HG02798 (cell line): ENCODE measurements around the gene ATF7.
A peak's percentile ranks its signal among the peaks of the same experiment; 100 is the strongest.
"Not testable (repeated sequence)": the region's sequence is repeated elsewhere in the genome, so short reads cannot be mapped to it uniquely, and the experiment has no call there.

Source experiments
- ATAC-seq: cut with Tn5 transposase; IDR thresholded peaks from one replicate; pipeline ENCODE4 v1.9.1; 2021; ENCODE audit warnings: mild to moderate bottlenecking; ENCODE audit not compliant: unreplicated experiment, poor library complexity

The ATF7 gene

DNA sequence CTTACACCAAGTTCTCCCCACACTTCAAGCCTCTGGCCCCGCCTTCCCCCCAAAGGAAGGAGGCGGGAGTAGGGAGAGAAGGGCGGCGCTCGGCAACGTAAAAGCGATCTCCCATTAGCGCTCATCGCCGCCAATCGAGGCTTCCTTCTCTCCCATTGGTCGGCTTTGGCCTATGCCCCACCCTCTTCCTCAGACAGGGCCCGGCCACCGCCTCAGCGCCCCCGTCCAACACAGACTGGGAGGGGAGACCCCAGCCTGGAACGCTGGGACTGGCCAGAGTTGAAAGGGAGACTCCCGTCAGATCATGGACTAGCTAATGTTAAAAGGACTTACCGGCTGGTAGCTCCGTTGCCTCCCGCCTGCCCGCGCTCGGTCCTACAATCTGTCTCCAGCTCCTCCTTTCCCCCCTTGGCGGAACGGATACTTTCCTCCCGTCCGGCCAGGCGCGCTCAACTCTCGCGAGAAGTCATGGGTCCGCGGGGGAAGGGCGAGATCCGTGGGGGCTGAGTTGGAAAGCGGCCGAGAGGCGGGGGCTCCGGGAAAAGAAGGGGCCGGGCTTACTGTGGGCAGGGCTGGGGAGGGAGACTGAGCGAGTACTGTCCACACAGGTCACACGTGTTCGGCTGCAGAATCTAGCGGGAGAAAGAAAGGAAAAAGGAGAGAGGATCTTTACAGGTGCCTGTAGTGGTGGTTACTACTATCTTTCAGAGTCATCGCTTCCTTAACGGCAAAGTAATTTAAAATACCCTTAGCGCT lies at the start of gene ATF7:
TSS of gene ATF7 (minus strand) at position 437 of the 756 bp plus-strand sequence. CDS start 25,382 bp downstream, outside the sequence.
- ATAC-seq, result peak; percentile 97

DNA sequence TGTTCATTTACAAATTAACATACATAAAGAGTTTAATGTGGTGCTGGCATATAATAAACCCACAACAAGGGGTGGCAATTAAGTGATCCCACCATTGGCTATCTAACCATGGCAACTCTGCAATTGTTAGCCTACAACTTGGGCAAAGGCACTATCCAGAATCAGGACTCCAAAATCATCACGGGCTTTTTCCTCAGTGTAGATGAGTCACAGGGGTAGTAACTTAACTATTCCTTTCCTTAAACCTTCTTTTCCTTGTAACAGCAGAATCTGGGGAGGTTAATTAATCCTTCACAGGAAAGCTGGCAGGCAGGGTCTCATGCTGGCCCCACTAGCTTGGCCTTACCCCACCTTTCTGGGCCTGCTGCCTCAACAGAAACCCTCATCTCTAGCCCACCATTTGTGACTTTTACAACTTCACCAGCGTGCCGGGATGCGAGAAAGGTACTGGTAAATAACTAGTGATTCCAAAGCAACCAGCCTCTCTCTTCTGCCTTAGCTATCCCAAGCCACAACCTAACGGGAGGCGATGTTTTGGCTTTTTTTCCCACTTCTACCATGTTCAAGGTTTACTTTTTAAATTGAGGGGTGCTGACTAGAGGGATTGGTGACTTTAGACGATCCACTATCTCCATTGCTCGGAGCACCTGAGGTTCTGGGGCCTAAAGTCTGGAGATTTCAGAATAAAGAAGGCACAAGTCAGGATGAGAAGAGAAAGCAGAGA lies 49.0 kb upstream of the ATF7 start:
- no peak for ATAC-seq

DNA sequence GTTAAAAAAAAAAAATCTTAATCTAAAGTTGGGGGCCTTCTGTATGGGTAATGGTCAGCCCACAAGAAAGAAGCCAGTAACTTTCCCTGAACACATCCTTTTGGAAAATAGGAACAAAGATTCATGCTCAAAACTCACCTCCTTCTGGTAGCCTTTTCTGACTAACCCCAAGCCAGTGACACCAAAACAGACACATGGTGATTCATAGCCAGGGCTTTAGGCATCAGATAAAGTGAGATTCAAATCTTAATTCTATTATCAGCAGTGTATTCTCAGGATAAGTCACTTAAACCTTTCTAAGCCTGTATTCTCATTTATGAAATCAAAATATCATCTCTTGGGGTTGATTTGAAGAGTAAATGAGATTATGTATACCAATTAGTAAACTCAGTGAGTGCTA lies 44.8 kb upstream of the ATF7 start:
- ATAC-seq, result no peak

DNA sequence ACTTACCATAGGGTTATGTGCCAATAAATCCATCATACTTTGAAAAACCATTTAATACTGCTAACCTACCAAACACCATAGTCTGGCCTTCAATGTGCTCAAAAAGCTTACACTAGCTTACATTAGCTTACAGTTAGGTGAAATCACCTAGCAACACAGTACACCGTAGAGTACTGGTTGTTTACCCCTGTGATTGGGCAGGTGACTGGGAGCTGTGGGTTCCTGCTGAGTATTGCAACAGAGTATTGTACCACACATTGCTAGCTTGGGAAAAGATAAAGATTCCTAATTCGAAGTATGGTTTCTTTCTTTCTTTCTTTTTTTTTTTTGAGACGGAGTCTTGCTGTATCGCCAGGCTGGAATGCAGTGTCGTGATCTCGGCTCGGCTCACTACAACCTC lies 44.1 kb upstream of the ATF7 start:
- ATAC-seq, result no peak

DNA sequence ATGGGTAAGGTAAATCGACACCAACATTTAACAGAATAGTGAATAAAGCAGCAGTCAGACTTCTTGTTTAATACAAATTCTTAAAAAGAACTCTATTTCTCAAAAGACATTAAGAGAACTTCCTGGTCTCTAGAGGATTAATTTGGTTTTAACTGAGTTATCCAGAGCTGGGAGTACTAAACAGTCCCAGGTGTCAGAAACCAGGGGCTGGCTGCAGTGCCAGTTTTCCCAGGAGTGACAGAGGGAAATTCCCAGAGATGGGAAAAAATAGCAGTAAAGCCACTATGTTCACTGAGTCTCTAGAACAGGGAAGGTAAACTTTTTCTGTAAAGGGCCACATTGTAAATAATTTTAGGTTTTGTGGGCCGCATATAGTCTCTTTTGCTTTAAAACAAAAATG lies 40.9 kb upstream of the ATF7 start:
- no peak for ATAC-seq

DNA sequence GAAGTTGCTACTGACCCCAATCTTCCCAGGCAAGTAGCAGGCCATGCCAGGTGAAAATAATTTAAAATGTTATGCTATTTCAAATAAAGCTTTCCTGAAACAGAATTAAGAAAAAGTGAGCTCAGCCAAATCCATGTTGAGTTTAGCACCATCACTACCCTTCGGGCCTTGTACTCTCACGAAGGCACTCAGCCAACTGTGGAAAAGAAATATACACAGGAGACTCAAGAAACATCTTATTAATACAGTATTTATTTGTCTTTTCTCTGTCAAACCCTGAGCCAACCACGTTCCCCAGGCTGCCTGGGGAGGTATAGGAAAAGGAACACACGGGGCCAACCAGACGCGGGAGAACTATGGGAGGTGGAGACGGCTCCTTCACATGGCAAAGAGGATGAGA lies 38.8 kb upstream of the ATF7 start:
- ATAC-seq, result no peak

DNA sequence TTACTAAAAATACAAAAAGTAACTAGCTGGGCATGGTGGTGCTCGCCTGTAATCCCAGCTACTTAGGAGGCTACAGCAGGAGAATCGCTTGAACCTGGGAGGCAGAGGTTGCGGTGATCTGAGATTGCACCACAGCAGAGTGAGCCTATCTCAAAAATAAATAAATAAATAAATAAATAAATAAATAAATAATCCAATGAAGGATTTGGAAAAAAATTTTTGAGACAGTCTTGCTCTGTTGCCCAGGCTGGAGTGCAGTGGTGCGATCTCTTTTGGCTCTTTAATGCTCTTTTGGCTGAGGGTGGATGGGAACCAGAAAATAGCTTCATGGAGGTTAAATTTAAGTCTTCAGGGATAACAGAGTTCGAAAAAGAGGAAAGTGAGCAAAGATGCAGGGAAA lies 38.0 kb upstream of the ATF7 start:
- no peak for ATAC-seq

DNA sequence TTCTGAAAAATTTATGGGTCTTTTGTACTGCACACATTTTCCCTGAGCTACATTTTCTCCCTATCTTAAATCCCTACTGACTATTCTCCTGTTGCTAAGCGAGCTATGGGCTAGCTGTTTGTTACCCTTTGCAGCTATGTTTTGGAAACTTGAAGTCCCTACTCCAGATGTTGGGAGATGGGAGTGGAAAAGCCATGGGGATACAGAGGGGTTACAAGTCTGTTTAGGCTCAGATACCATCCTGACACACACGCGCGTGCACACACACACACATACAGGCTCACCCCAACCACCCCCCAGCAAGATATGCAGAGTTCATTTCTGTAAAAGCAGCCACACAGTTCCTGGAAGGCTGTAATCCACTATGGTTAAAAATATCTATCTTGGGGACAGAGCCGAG lies 33.9 kb upstream of the ATF7 start:
- no peak for ATAC-seq

DNA sequence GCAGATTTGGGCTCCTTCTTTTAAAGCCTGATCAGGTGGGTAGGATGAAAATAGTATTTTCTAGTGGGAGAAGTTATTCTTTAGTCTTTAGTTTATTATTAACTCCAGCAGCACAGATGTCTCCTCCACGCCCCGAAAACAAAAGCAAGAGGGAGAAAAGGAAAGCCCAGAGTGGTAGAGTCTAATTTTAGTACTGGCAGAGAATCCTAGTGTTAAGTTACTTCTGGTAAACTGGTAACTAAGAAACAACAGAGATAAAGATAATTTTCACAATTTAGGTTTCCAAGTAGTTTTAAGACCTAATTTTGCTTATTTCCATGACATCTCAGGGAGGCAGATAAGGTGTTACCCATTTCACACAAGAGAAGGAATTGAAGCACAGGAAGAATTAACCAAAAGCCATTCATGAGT lies 33.4 kb upstream of the ATF7 start:
- no peak for ATAC-seq

DNA sequence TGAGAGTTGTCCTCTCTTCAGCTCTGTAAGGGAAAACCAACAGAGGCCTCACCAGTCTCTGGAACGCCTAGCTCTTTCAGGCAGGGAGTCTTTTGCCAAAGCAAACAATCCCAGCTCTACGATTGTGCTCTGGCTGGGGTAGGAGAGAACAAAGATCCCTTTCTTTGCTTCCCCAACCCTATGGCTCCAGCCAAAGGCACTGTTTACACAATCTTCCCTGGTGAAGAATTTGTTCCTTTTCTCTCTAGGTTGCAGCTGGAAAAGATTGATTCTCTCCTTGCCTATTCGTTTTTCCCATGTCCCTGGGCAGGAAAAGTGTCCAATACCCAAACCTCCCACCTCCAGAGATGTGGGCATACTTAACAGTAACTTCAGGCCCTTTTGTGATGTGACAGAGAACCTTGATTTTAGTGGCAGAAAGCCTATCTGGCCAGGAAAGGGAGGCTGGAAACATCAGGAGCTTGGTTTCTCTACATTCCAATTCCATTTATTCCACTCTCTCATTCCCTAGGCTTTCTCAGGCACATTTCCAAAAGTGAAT lies 32.9 kb upstream of the ATF7 start:
- ATAC-seq, result no peak

DNA sequence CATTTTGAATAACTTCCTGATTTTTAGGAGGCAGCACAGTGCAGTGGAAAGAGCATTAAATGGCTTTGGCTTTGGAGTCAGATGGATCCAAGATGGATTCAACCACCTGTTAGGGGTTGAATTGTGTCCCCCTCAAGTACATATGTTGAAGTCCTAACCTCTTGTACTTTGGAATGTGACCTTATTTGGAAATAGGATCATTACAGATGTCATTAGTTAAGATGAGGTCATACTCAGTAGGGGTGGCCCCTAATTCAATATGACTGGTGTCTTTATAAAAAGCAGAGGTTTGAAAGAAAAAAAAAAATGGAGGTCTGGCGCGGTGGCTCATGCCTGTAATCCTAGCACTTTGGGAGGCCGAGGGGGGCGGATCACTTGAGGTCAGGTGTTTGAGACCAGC lies 30.9 kb upstream of the ATF7 start:
- ATAC-seq, result no peak

DNA sequence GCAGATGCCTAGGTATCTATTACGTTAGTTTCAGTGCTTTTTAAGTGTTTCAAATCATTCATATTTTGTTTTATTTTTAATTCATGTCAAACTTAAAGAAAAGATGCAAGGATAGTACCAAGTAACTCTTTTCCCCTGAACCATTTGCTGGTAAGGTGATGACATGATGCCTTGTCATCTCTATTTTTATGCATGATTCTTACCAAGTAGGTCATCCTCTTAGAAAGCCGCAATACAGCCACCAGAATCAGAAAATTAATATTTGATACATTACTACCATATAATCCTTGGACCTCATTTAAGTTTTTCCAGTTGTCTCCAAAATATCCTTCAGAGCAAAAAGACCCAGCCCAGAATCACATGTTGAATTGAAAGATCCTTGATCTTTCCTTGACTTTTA lies 27.4 kb upstream of the ATF7 start:
- ATAC-seq, result no peak

DNA sequence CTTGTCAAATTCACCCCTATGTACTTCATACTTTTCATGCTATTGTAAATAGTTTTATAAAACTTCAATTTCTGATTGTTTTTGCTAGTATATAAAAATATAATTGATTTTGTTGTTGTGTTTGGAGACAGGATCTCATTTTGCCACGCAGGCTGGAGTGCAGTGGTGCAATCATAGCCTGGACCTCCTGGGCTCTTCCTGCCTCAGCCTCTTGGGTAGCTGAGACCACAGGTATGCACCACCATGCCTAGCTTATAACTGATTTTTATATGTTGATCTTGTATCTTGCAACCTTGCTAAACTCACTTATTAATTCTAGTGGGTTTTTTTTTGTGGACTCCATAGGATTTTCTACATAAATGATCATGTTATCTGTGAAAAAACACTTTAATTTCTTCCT lies 26.2 kb upstream of the ATF7 start:
- ATAC-seq, result no peak

DNA sequence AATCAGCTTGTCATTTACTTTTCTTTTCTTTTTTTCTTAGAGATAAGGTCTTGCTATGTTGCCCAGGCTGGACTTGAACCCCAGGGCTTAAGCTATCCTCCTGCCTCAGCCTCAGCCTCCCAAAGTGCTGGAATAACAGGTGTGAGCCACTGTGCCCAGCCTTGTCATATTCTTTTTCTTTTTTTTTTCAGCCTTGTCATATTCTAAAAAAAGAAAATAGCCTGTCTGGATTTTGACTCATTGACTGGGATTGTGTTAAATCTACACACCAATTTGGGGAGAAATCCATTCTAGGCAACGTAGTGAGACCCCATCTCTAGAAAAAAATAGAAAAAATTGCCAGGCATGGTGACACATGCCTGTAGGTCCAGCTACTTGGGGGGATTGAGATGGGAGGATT lies 25.6 kb upstream of the ATF7 start:
- ATAC-seq, result no peak

DNA sequence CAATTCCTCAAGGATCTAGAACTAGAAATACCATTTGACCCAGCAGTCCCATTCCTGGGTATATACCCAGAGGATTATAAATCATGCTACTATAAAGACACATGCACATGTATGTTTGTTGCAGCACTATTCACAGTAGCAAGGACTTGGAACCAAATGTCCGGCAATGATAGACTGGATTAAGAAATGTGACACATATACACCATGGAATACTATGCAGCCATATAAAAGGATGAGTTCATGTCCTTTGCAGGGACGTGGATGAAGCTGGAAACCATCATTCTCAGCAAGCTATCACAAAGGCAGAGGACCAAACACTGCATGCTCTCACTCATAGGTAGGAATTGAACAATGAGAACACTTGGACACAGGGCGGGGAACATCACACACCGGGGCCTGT lies 20.1 kb upstream of the ATF7 start:
- not testable (repeated sequence) for ATAC-seq

DNA sequence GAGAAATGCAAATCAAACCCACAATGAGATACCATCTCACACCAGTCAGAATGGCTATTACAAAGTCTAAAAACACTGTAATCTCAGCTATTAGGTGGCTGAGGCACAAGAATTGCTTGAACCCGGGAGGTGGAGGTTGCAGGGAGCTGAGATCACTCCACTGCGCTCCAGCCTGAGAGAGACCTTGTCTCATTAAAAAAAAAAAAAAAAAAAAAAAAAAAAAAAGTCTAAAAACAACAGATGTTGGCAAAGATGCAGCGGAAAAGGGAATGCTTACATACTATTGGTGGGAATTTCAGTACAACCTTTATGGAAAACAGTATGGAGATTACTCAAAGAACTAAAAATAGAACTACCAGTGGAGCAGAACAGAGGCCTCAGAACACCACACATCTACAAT lies 19.0 kb upstream of the ATF7 start:
- ATAC-seq, result no peak

DNA sequence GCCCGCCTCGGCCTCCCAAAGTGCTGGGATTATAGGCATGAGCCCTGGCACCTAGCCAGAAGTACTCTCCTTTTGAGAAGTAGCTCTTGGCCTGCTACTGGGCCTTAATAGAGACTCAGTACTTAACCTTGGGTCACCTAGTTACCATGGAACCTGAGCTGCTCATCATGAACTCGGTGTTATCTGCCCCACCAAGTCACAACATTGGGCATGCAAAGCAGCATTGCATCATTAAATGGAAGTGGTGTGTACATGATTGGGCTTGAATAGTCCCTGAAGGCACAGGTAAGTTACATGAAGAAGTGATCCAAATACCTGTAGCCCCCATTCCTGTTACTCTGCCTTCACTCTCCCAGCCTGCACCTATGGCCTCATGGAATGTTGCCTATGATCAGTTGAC lies 18.0 kb upstream of the ATF7 start:
- no peak for ATAC-seq

DNA sequence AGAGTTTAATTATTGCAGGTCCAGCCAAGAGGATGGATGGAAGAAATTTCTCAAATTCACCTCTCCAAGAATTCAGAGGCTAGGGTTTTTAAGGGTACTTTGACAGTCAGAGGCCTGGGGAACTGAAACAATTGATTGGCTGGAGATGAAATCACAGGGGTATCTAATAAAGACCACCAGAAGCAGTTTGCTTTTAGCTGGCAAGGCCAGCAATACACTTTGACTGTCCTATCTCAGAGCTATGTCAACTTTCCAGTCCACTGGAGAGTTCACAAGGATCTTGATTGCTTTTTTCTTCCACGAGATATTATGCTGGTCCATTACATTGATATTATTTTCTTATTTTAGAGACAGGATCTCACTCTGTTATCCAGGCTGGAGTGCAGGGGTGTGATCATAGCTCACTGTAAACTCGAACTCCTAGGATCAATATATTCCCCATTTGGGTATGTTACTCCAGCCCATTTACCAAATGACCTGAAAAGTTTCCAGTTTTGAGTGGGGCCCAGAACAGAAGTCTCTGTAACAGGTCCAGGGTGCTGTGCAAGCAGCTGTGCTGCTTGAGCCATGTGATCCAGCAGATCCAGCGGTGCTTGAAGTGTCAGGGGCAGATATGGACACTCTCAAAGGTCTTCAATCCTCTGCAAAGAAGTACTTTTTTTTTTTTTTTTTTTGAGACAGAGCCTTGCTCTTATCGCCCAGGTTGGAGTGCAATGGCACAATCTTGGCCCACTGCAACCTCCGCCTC lies 17.2 kb upstream of the ATF7 start:
- no peak for ATAC-seq

DNA sequence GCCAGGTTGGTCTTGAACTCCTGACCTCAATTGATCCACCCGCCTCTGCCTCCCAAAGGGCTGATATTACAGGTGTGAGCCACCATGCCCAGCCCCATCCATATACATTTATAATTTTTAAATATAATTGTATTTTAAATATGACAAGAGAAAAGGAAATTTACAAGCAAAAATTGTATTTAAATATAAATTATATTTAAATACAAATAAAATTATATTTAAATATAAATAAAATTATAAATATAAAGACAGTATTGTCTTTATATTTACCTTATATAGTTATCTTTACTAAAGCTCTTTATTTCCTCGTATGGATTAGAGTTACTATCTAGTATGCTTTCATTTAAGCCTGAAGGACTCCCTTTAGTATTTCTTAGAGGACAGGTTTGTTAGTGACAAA lies 11.9 kb upstream of the ATF7 start:
- ATAC-seq, result no peak

DNA sequence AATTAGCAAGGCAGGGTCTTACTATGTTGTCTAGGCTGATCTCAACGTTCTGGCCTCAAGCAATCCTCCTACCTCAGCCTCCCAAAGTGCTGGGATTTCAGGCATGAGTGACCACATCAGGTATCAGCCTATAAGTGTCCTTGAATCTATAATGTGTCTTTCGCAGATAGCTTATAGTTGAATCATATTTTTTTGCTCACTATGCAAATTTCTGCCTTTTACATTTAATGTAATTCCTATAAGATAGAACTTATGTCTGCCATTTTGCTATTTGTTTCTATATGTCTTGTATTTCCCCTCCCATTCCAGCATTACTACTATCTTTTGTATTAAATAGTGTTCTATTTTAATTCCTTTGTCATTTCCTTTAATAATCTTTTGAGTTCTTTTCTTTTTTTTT lies 10.5 kb upstream of the ATF7 start:
- no peak for ATAC-seq

DNA sequence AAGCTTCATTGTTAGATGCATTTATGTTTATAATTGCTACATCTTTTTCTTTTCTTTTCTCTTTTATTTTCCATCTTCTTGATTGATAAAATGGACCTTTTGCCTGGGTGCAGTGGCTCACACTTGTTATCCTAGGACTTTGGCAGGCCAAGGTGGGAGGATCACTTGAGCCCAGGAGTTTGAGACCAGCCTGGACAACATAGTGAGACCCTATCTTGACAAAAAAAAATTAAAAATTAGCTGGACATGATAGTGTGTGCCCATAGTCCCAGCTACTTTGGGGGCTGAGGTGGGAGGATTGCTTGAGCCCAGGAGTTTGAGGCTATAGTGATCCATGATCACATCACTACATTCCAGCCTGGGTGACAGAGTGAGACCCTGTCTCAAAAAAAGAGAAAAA lies 9.5 kb upstream of the ATF7 start:
- ATAC-seq, result not testable (repeated sequence)
